HEK293 (cell line): ENCODE data around the gene SLC1A2.

Experiments used
- CTCF ChIA-PET: fragments of 350-600 bp; formaldehyde crosslinking; extraction: SDS; loops from one replicate; lab custom pipeline; 2021; ENCODE audit warnings: antibody characterized with exemption; lab: Yijun Ruan, JAX
- POLR2A ChIA-PET: fragments of 300-600 bp; formaldehyde crosslinking; extraction: SDS; loops from one replicate; lab custom pipeline; 2020; ENCODE audit warnings: antibody characterized with exemption, inconsistent platforms; lab: Yijun Ruan, JAX
- H3K27ac ChIP-seq: fragments of 200-500 bp; sonication (Bioruptor generic); 2 replicates; pipeline ENCODE4 v1.5.1; 2014; ENCODE audit warnings: low read depth, low read length, control low read depth, inconsistent platforms; ENCODE audit errors: extremely low read depth
- H3K36me3 ChIP-seq, 2 experiments: fragments of 200-500 bp in 1 of 2; sonication (Bioruptor generic) in 1 of 2; 1 replicate in 1 of 2; 2 replicates in 1 of 2; pipeline ENCODE4 v1.5.1; 2014 to 2017; ENCODE audit warnings: inconsistent platforms in 2 of 2, low read length in 2 of 2; ENCODE audit not compliant: control insufficient read depth in 2 of 2, insufficient read depth in 1 of 2
- H3K4me1 ChIP-seq: fragments of 200-500 bp; sonication (Bioruptor generic); 2 replicates; pipeline ENCODE4 v1.5.1; 2014; ENCODE audit warnings: mild to moderate bottlenecking, low read length, inconsistent platforms; ENCODE audit not compliant: control insufficient read depth, insufficient read depth
- H3K4me3 ChIP-seq: 2 replicates; pipeline ENCODE4 v1.5.1; 2011; ENCODE audit warnings: low read depth, mild to moderate bottlenecking, control low read depth, low read length, moderate library complexity
- H3K9me3 ChIP-seq: fragments of 200-500 bp; sonication (Bioruptor generic); 2 replicates; pipeline ENCODE4 v1.5.1; 2014; ENCODE audit warnings: low read depth, low read length, inconsistent platforms; ENCODE audit not compliant: control insufficient read depth, insufficient read depth
- BCL11B ChIP-seq: fragments of 450-650 bp; formaldehyde crosslinking; IDR thresholded peaks from 2 replicates; pipeline ENCODE4 v1.5.1; 2016; ENCODE audit warnings: low read depth, missing biosample characterization, missing genetic modification characterization
- INSM2 ChIP-seq: fragments of 450-650 bp; formaldehyde crosslinking; IDR thresholded peaks from 2 replicates; pipeline ENCODE4 v1.5.1; 2016; ENCODE audit warnings: missing biosample characterization, missing genetic modification characterization
- MYNN ChIP-seq: fragments of 450-650 bp; formaldehyde crosslinking; IDR thresholded peaks from 2 replicates; pipeline ENCODE4 v1.5.1; 2016; ENCODE audit warnings: missing biosample characterization, missing genetic modification characterization, borderline replicate concordance
- OSR2 ChIP-seq: fragments of 450-650 bp; formaldehyde crosslinking; IDR thresholded peaks from 2 replicates; pipeline ENCODE4 v1.5.1; 2016; ENCODE audit warnings: missing biosample characterization, missing genetic modification characterization
- PRDM6 ChIP-seq: fragments of 450-650 bp; formaldehyde crosslinking; IDR thresholded peaks from 2 replicates; pipeline ENCODE4 v1.5.1; 2017; ENCODE audit warnings: missing biosample characterization, missing genetic modification characterization
- RBAK ChIP-seq: fragments of 450-650 bp; formaldehyde crosslinking; IDR thresholded peaks from 2 replicates; pipeline ENCODE4 v1.5.1; 2016; ENCODE audit warnings: missing biosample characterization, missing genetic modification characterization
- ZBTB1 ChIP-seq: fragments of 450-650 bp; formaldehyde crosslinking; IDR thresholded peaks from 2 replicates; pipeline ENCODE4 v1.5.1; 2016; ENCODE audit warnings: missing biosample characterization, missing genetic modification characterization
- ZNF132 ChIP-seq: fragments of 450-650 bp; formaldehyde crosslinking; IDR thresholded peaks from 2 replicates; pipeline ENCODE4 v1.5.1; 2017; ENCODE audit warnings: missing biosample characterization, missing genetic modification characterization, borderline replicate concordance
- ZNF211 ChIP-seq: fragments of 450-650 bp; formaldehyde crosslinking; IDR thresholded peaks from 2 replicates; pipeline ENCODE4 v1.5.1; 2016; ENCODE audit warnings: low read depth, missing biosample characterization, missing genetic modification characterization
- ZNF248 ChIP-seq: fragments of 450-650 bp; formaldehyde crosslinking; IDR thresholded peaks from 2 replicates; pipeline ENCODE4 v1.5.1; 2017; ENCODE audit warnings: missing biosample characterization, missing genetic modification characterization
- ZNF501 ChIP-seq: fragments of 450-650 bp; formaldehyde crosslinking; IDR thresholded peaks from 2 replicates; pipeline ENCODE4 v1.5.1; 2016; ENCODE audit warnings: missing biosample characterization, missing genetic modification characterization
- ZNF518A ChIP-seq: fragments of 450-650 bp; formaldehyde crosslinking; conservative IDR thresholded peaks from 2 replicates; pipeline ENCODE4 v1.5.1; 2016; ENCODE audit warnings: low read depth, missing biosample characterization, missing genetic modification characterization
- ZNF521 ChIP-seq: fragments of 450-650 bp; formaldehyde crosslinking; IDR thresholded peaks from 2 replicates; pipeline ENCODE4 v1.5.1; 2017; ENCODE audit warnings: missing biosample characterization, mild to moderate bottlenecking, missing genetic modification characterization
- ZNF624 ChIP-seq: fragments of 450-650 bp; formaldehyde crosslinking; IDR thresholded peaks from 2 replicates; pipeline ENCODE4 v1.5.1; 2017; ENCODE audit warnings: missing biosample characterization, missing genetic modification characterization
- ZSCAN30 ChIP-seq: fragments of 450-650 bp; IDR thresholded peaks from 2 replicates; pipeline ENCODE4 v1.5.1; 2018; ENCODE audit warnings: missing biosample characterization, mild to moderate bottlenecking, missing genetic modification characterization, moderate library complexity
- TF ChIP-seq, protein P1 (sequence below): fragments of 450-650 bp; formaldehyde crosslinking; IDR thresholded peaks from 2 replicates; pipeline ENCODE4 v1.5.1; 2017; ENCODE audit warnings: missing biosample characterization, missing genetic modification characterization

SLC1A2 gene

GRCh38 chr11:35287344-35287890, 131.9 kb downstream of the SLC1A2 start (continued):
- TF ChIP-seq ZNF518A, result no peak
- no peak for TF ChIP-seq INSM2 (tag by site-specific recombination)
- TF ChIP-seq PRDM6 (tag by site-specific recombination), result no peak
- TF ChIP-seq ZNF248 (tag by site-specific recombination), result no peak

DNA sequence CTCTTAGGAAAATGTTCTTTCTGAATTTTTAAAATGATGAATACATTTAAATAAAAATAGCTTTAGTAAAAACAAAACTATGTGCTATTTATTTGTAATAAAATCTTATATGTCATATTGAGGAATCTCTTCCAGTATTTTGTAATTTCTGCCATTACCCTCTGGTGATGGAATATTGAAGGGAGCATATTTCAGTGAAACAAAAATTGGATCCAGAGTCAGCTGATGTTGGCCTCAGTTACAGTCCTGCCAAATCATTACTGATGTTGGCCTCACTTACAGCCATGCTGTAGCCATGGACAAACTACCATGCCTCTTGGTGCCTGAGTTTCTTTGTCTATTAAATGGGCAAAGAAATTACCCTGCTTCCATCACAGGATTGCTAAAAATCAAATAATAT, 133.2 kb downstream of the SLC1A2 start:
- ChIA-PET CTCF (interaction anchor here (0.6 kb wide), 1 partner anchor 739 kb away, joined by 3 read pairs; no protein-coding TSS in a partner anchor), POLR2A (no interaction called here)
- H3K27ac ChIP-seq, result no peak overlapping the region
- no peak overlapping the region for H3K4me3 ChIP-seq
- no peaks in the 10 kb centered on the region for H3K9me3 ChIP-seq
- no peaks in the 10 kb centered on the region for H3K36me3 ChIP-seq
- no peaks in the 10 kb centered on the region for H3K4me1 ChIP-seq
- TF ChIP-seq ZNF624 (tag by site-specific recombination), result no peak
- TF ChIP-seq ZNF211 (tag by site-specific recombination), result no peak
- TF ChIP-seq OSR2 (tag by site-specific recombination), result no peak
- no peak for TF ChIP-seq RBAK (tag by site-specific recombination)
- TF ChIP-seq ZSCAN30 (tag by site-specific recombination), result no peak
- no peak for TF ChIP-seq BCL11B
- TF ChIP-seq ZNF521 (tag by site-specific recombination), result no peak
- no peak for TF ChIP-seq ZNF501 (tag by site-specific recombination)
- TF ChIP-seq ZBTB1 (tag by site-specific recombination), result no peak
- TF ChIP-seq, protein P1, sequence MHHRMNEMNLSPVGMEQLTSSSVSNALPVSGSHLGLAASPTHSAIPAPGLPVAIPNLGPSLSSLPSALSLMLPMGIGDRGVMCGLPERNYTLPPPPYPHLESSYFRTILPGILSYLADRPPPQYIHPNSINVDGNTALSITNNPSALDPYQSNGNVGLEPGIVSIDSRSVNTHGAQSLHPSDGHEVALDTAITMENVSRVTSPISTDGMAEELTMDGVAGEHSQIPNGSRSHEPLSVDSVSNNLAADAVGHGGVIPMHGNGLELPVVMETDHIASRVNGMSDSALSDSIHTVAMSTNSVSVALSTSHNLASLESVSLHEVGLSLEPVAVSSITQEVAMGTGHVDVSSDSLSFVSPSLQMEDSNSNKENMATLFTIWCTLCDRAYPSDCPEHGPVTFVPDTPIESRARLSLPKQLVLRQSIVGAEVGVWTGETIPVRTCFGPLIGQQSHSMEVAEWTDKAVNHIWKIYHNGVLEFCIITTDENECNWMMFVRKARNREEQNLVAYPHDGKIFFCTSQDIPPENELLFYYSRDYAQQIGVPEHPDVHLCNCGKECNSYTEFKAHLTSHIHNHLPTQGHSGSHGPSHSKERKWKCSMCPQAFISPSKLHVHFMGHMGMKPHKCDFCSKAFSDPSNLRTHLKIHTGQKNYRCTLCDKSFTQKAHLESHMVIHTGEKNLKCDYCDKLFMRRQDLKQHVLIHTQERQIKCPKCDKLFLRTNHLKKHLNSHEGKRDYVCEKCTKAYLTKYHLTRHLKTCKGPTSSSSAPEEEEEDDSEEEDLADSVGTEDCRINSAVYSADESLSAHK (tag by site-specific recombination), result no peak
- TF ChIP-seq ZNF132 (tag by site-specific recombination), result no peak
- no peak for TF ChIP-seq MYNN (tag by site-specific recombination)
